ACC112 (cell line): Measurements from ENCODE around the gene C2CD3.

Experiments used
- H2AFZ ChIP-seq: fragments of 200-600 bp; sonication (generic); one replicate; pipeline ENCODE4 v1.6.0; 2017; ENCODE audit warnings: antibody characterized with exemption, low read length; ENCODE audit not compliant: unreplicated experiment
- H3K27ac ChIP-seq: fragments of 200-600 bp; sonication (generic); 2 replicates; pipeline ENCODE4 v1.5.1; 2014; ENCODE audit warnings: low read depth, mild to moderate bottlenecking, antibody characterized with exemption, low read length, moderate library complexity
- H3K27me3 ChIP-seq: fragments of 200-600 bp; sonication (generic); 2 replicates; pipeline ENCODE4 v1.6.1; 2014; ENCODE audit warnings: mild to moderate bottlenecking, antibody characterized with exemption, low read length, moderate library complexity, mixed read lengths; ENCODE audit not compliant: insufficient read depth
- H3K36me3 ChIP-seq: fragments of 200-600 bp; sonication (generic); 2 replicates; pipeline ENCODE4 v1.6.1; 2016; ENCODE audit warnings: mild to moderate bottlenecking, antibody characterized with exemption, low read length, moderate library complexity, mixed read lengths; ENCODE audit not compliant: insufficient read depth
- H3K4me1 ChIP-seq: fragments of 200-600 bp; sonication (generic); one replicate; pipeline ENCODE4 v1.6.1; 2016; ENCODE audit warnings: low read length, mixed read lengths; ENCODE audit not compliant: insufficient read depth, unreplicated experiment, control insufficient read depth
- H3K4me3 ChIP-seq: fragments of 200-600 bp; sonication (generic); 2 replicates; pipeline ENCODE4 v1.5.1; 2014; ENCODE audit warnings: mild to moderate bottlenecking, low read depth, low read length
- H3K79me2 ChIP-seq: fragments of 200-600 bp; sonication (generic); one replicate; pipeline ENCODE4 v1.6.0; 2016; ENCODE audit warnings: low read length; ENCODE audit not compliant: control insufficient read depth, unreplicated experiment, insufficient read depth

Gene C2CD3

GRCh38 chr11:73971175-73971719 lies 199.6 kb downstream of the C2CD3 start:
- peaks cover 3% of the 10 kb centered on the region for H3K4me1 ChIP-seq

GRCh38 chr11:73969991-73970800 lies 200.6 kb downstream of the C2CD3 start:
- H3K36me3 ChIP-seq: no peaks in the 10 kb centered on the region
- no peak overlapping the region for H2AFZ ChIP-seq
- H3K27ac ChIP-seq: no peak overlapping the region
- H3K4me3 ChIP-seq: no peak overlapping the region
- peaks cover 6% of the 10 kb centered on the region for H3K4me1 ChIP-seq
- no peaks in the 10 kb centered on the region for H3K27me3 ChIP-seq
- no peaks in the 10 kb centered on the region for H3K79me2 ChIP-seq

More at GRCh38 chr11:73971175-73971719, 199.6 kb downstream of the C2CD3 start:
- H2AFZ ChIP-seq: no peak overlapping the region
- no peak overlapping the region for H3K27ac ChIP-seq
- no peak overlapping the region for H3K4me3 ChIP-seq
- H3K79me2 ChIP-seq: no peaks in the 10 kb centered on the region
- H3K36me3 ChIP-seq: no peaks in the 10 kb centered on the region
- H3K27me3 ChIP-seq: no peaks in the 10 kb centered on the region

- no peak overlapping the region for H3K4me3 ChIP-seq
- no peaks in the 10 kb centered on the region for H3K27me3 ChIP-seq
- H3K4me1 ChIP-seq: peaks cover 12% of the 10 kb centered on the region
- H2AFZ ChIP-seq: no peak overlapping the region
- H3K79me2 ChIP-seq: no peaks in the 10 kb centered on the region
- no peak overlapping the region for H3K27ac ChIP-seq
- no peaks in the 10 kb centered on the region for H3K36me3 ChIP-seq
These were observed 201.7 kb downstream of the C2CD3 start for GRCh38 chr11:73969091-73969490.

DNA sequence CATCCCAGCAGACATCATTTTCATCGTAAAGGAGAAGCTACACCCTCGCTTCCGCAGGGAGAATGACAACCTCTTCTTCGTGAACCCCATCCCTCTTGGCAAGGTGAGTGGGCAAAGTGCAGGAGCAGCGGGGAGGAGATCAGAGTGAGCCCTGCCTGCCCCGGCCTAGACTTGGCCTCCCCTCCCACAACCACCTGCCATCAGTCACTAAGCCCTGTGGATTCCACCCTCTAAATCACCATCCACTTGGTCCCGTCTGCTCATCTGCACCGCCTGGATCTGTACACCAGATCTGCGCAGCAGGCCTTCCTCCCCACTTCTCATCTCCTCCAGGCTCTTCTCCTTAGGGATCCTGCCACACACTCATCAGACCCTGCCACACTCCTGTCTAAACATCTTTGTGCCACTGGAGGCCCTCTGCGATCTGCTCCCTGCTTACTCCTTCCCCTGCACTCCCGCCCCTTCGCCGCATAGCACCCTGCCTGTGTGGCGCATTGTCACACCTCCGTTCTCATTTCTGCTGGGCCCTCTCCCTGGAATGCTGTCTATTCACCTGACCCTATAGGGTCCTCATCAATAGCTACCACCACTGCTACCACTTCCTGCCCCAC lies 202.3 kb downstream of the C2CD3 start:
- H3K4me3 ChIP-seq: no peak overlapping the region
- no peak overlapping the region for H2AFZ ChIP-seq
- H3K27me3 ChIP-seq: no peaks in the 10 kb centered on the region
- no peaks in the 10 kb centered on the region for H3K79me2 ChIP-seq
- peaks cover 10% of the 10 kb centered on the region for H3K4me1 ChIP-seq
- no peak overlapping the region for H3K27ac ChIP-seq
- H3K36me3 ChIP-seq: no peaks in the 10 kb centered on the region

GRCh38 chr11:73965764-73966121 lies 205.1 kb downstream of the C2CD3 start:
- H3K36me3 ChIP-seq: no peaks in the 10 kb centered on the region
- H3K4me1 ChIP-seq: peaks cover 10% of the 10 kb centered on the region
- no peaks in the 10 kb centered on the region for H3K27me3 ChIP-seq
- H3K79me2 ChIP-seq: no peaks in the 10 kb centered on the region
- H3K27ac ChIP-seq: no peak overlapping the region
- H3K4me3 ChIP-seq: no peak overlapping the region
- H2AFZ ChIP-seq: no peak overlapping the region

- Histone ChIP-seq H3K27ac (no peak overlapping the region), H3K4me1 (peaks cover 10% of the 10 kb centered on the region), H2AFZ (peak overlapping the region; percentile 59), H3K4me3 (peak overlapping the region; percentile 16; the same call in 1 of the 2 replicates), H3K36me3 (no peaks in the 10 kb centered on the region), H3K27me3 (no peaks in the 10 kb centered on the region), H3K79me2 (no peaks in the 10 kb centered on the region)
These were observed 205.6 kb downstream of the C2CD3 start for GRCh38 chr11:73965076-73965763.

DNA sequence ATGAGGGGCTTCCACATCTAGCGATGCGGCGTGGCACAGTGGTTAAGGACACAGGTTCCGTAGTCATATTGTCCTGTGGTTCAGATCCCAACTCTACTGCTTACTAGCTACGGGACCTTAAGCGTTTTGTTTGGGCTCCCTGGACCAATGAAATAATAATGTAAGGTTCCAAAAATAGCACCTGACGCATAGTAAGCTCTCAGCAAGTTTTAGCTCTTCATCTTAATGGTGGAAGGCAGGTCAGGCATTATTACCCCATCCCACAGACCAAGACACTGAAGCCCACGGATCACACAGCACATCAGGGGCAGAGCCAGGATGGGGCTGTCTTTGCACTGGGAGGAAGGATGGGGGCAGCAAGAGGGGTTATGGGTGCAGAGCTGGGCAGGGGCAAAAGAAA lies 206.9 kb downstream of the C2CD3 start:
- H3K4me3 ChIP-seq: no peak overlapping the region
- H3K27ac ChIP-seq: no peak overlapping the region
- peaks cover 10% of the 10 kb centered on the region for H3K4me1 ChIP-seq
- no peaks in the 10 kb centered on the region for H3K79me2 ChIP-seq
- no peaks in the 10 kb centered on the region for H3K27me3 ChIP-seq
- H3K36me3 ChIP-seq: no peaks in the 10 kb centered on the region
- no peak overlapping the region for H2AFZ ChIP-seq
